Uterus (tissue), 4 donors: ENCODE results near the gene TBXA2R. TPM values are rescaled to one million over a fixed set of nuclear protein-coding genes. Genes with fewer than 3 reads are reported as not detected.

Experiments
- DNase-seq, 2 donors: peaks; one replicate each; pipeline ENCODE4 v3.0.0-alpha.2; 2019 to 2020
- H3K27ac ChIP-seq, 2 donors: fragments of 200-600 bp; sonication (generic); 1 replicate in 1 of 2; 2 replicates in 1 of 2; pipeline ENCODE4 v1.5.1; 2016 to 2018
- H3K27me3 ChIP-seq, 2 donors: fragments of 200-600 bp; sonication (generic); one replicate each; pipeline ENCODE4 v1.5.1; 2018 to 2019; ENCODE audit warnings: control low read depth in 1 of 2
- H3K36me3 ChIP-seq, 2 donors: fragments of 200-600 bp; sonication (generic); one replicate each; pipeline ENCODE4 v1.5.1; 2019; ENCODE audit warnings: control low read depth in 1 of 2
- H3K4me1 ChIP-seq, 2 donors: fragments of 200-600 bp; sonication (generic); one replicate each; pipeline ENCODE4 v1.5.1; 2018 to 2019; ENCODE audit warnings: control low read depth in 1 of 2
- H3K4me3 ChIP-seq, 2 donors: fragments of 200-600 bp; sonication (generic); 1 replicate in 1 of 2; 2 replicates in 1 of 2; pipeline ENCODE4 v1.5.1; 2018 to 2019; ENCODE audit warnings: mild to moderate bottlenecking in 1 of 2
- H3K9me3 ChIP-seq, 2 donors: fragments of 200-600 bp; sonication (generic); one replicate each; pipeline ENCODE4 v1.5.1; 2019; ENCODE audit warnings: control low read depth in 1 of 2
- POLR2A ChIP-seq, 2 donors: fragments of 450-650 bp; IDR thresholded peaks; one replicate each; pipeline ENCODE4 v1.6.1; 2016; ENCODE audit warnings: antibody characterized with exemption in 2 of 2, mild to moderate bottlenecking in 1 of 2, moderate library complexity in 1 of 2
- intact Hi-C: fragments of 100-400 bp; cut with DNase I; formaldehyde crosslinking; loops from one replicate; pipeline ENCODE4 v1.15.1; 2023; ENCODE audit warnings: low total_unique reads
- total RNA-seq, 4 donors: library from RNA; depleted of rRNA in 3 of 4; stranded (reverse); fragments of >200 nt in 3 of 4; gene quantifications; one replicate each; pipeline versions ENCODE4 v1.1.0 to v1.2.4, GENCODE V29; 2014 to 2023
- TF ChIP-seq, protein P1 (sequence below), 4 experiments: fragments of 200-600 bp in 2 of 4; fragments of 450-650 bp in 2 of 4; sonication (generic) in 2 of 4; IDR thresholded peaks; one replicate each; pipeline ENCODE4 v1.5.1; 2016 to 2019; ENCODE audit warnings: antibody characterized with exemption in 4 of 4, mild to moderate bottlenecking in 2 of 4, moderate library complexity in 1 of 4
- donor health status: DM: yes; HTN: yes; CAD: no.

Gene TBXA2R
- total RNA-seq, 4 donors from 2014 or later = 2.6 to 7.3 TPM; not detected in 2

DNA sequence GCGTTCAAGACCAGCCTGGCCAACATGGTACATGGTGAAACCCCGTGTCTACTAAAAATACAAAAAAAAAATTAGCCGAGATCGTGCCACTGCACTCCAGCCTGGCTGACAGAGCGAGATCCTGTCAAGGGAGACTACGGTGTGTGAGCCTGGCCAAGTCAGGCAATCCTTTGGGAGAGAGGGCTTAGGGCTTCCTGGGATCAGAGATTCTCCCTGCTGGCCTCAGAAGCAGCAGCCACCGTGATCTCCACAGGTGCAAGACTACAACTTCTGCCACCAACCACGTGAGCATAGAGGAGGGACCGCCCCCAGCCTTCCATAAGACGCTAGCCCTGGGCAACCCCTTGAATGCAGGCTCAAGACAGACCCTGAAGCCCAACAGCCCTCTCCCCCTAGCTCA, 56.9 kb downstream of the TBXA2R start:
- intact Hi-C loops = loop anchor here (10.0 kb wide), 1 partner anchor 65 kb away; no protein-coding TSS in a partner anchor
- Histone ChIP-seq H3K36me3 (no peaks in the 10 kb centered on the region), H3K4me1 (no peaks in the 10 kb centered on the region), H3K27me3 (no peaks in the 10 kb centered on the region), H3K27ac (no peak overlapping the region), H3K9me3 (no peaks in the 10 kb centered on the region), H3K4me3 (no peak overlapping the region)
- TF ChIP-seq, protein P1, sequence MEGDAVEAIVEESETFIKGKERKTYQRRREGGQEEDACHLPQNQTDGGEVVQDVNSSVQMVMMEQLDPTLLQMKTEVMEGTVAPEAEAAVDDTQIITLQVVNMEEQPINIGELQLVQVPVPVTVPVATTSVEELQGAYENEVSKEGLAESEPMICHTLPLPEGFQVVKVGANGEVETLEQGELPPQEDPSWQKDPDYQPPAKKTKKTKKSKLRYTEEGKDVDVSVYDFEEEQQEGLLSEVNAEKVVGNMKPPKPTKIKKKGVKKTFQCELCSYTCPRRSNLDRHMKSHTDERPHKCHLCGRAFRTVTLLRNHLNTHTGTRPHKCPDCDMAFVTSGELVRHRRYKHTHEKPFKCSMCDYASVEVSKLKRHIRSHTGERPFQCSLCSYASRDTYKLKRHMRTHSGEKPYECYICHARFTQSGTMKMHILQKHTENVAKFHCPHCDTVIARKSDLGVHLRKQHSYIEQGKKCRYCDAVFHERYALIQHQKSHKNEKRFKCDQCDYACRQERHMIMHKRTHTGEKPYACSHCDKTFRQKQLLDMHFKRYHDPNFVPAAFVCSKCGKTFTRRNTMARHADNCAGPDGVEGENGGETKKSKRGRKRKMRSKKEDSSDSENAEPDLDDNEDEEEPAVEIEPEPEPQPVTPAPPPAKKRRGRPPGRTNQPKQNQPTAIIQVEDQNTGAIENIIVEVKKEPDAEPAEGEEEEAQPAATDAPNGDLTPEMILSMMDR (IDR thresholded peaks at IDR 0.05) = no peak
- no peak for TF ChIP-seq POLR2A (IDR thresholded peaks at IDR 0.05)
- DNase-seq = no peak

DNA sequence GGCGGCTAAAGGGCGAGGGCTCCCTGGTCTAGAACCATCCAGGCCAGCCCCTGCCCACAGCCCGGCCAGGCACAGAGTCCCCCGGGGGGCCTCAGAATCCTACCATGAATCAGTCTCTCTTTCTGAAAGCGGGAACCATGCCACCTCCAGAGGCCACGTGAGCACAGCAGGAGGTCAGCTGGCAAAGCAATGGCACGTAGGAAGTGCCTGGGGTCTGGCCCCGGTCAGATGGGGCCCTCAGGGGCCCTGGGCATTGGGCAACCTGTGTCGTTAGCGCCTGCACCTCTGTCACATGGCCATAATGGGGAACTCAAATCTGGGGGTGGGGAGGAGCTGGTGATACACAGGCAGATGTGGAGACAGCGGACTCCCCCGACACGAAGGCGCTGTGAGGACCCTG, 58.1 kb downstream of the TBXA2R start:
- Histone ChIP-seq H3K9me3 (no peaks in the 10 kb centered on the region), H3K4me3 (no peak overlapping the region), H3K27ac (no peak overlapping the region), H3K4me1 (no peaks in the 10 kb centered on the region), H3K36me3 (no peaks in the 10 kb centered on the region), H3K27me3 (no peaks in the 10 kb centered on the region)
- no peak for DNase-seq
- TF ChIP-seq POLR2A (IDR thresholded peaks at IDR 0.05) = no peak
- TF ChIP-seq, protein P1 (IDR thresholded peaks at IDR 0.05) = no peak
- intact Hi-C loops = no loop called here

DNA sequence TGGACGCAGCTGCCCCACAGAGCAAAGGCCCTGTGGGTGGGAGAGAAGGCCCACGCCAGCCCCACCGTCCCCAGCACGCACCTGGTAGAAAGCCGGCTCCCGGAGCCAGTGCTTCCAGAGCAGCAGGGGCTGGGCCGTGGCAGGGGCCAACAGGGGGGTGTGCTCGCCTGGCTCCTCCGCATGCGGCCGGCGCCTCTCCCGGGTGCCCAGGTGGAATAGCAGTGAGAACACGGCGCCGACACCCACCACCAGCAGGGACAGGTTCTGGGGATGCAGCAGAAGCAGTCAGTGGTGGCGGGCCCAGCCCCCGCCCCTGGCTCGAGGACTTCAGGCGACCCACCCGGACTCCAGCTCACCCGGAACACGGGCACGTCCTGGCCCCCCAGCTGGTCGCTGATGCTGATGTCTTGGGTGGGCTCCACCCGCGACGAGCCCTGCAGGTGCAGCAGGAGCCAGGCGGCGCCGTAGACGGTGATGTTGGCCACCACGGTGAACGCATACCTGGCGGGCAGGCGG, 58.9 kb downstream of the TBXA2R start:
- intact Hi-C loops = no loop called here
- no peaks in the 10 kb centered on the region for H3K36me3 ChIP-seq

DNA sequence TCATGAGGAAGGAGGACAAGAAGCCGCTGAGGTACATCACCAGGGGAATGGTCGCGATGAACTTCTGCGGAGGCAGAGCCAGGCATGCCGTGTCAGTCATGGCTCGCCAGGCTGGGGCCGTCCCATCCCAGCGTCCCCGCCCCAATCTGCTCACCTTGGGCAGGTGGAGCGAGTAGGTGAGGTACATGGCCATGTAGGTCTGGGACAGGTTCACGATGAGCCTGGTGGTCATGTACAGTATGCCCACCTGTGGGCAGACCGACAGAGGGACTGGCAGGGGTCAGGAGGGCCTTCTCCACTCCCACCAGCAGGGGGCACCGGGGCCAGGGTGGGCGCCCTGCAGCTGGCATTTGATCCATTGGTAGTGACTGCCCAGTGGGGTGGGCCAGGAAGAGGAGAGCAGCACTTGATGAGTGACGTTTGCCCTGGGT, 59.4 kb downstream of the TBXA2R start:
- no peak overlapping the region for H3K27ac ChIP-seq
- H3K4me3 ChIP-seq = no peak overlapping the region
- TF ChIP-seq POLR2A (IDR thresholded peaks at IDR 0.05) = no peak
- TF ChIP-seq, protein P1 (IDR thresholded peaks at IDR 0.05) = no peak
- DNase-seq = no peak
- intact Hi-C loops = no loop called here
- H3K27me3 ChIP-seq = no peaks in the 10 kb centered on the region
- H3K36me3 ChIP-seq = no peaks in the 10 kb centered on the region
- H3K9me3 ChIP-seq = no peaks in the 10 kb centered on the region
- H3K4me1 ChIP-seq = no peaks in the 10 kb centered on the region

More for the DNA sequence above, 58.9 kb downstream of the TBXA2R start:
- Histone ChIP-seq H3K4me3 (no peak overlapping the region), H3K4me1 (no peaks in the 10 kb centered on the region), H3K27me3 (no peaks in the 10 kb centered on the region), H3K9me3 (no peaks in the 10 kb centered on the region), H3K27ac (no peak overlapping the region)
- DNase-seq = no peak
- TF ChIP-seq, protein P1 (IDR thresholded peaks at IDR 0.05) = no peak
- no peak for TF ChIP-seq POLR2A (IDR thresholded peaks at IDR 0.05)

DNA sequence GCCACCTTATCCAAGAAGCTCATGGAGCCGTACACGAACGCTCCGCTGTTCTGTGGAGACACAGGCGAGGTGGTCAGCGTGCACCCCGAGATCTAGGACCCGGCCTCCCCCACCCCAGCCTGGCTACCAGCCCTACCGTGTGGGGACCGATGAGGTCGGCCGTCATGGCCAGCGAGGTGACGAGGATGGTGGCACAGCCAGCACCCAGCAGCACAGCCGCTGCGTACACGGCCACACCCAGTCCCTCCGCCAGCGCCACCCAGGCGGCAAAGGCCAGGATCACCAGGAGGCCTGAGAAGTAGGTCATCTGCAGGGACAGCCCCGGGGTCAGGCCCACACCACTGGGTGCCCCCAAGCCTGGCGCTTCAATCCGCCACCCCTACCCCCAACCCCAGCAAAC, 60.6 kb downstream of the TBXA2R start:
- no peak for DNase-seq
- Histone ChIP-seq H3K9me3 (no peaks in the 10 kb centered on the region), H3K36me3 (no peaks in the 10 kb centered on the region), H3K27ac (no peak overlapping the region), H3K4me3 (no peak overlapping the region), H3K4me1 (no peaks in the 10 kb centered on the region), H3K27me3 (no peaks in the 10 kb centered on the region)
- TF ChIP-seq, protein P1 (IDR thresholded peaks at IDR 0.05) = no peak
- TF ChIP-seq POLR2A (IDR thresholded peaks at IDR 0.05) = no peak
- intact Hi-C loops = no loop called here
